ENCODE results near the gene C16orf74.

C16orf74 gene

GRCh38 chr16:85704900-85705846 lies 45.7 kb downstream of the C16orf74 start:
- 0 out of 2 replicates have a peak, but pooled peaks cover 3% of the 10 kb centered on the region for H3K36me3 ChIP-seq (ENCODE audit: control insufficient read depth, insufficient read depth, low read length)
- no peak overlapping the region for H3K9ac ChIP-seq (ENCODE audit: low read length)

GRCh38 chr16:85704011-85704410 lies 46.9 kb downstream of the C16orf74 start:
- Histone ChIP-seq H3K9ac (ENCODE audit: low read length) (no peak overlapping the region), H3K9me3 (ENCODE audit: control insufficient read depth, insufficient read depth, low read depth, low read length) (no peaks in the 10 kb centered on the region), H3K27me3 (ENCODE audit: control insufficient read depth, insufficient read depth, low read length) (no peaks in the 10 kb centered on the region), H3K27ac (ENCODE audit: low read depth, low read length) (no peak overlapping the region), H3K36me3 (ENCODE audit: control insufficient read depth, insufficient read depth, low read length) (no peaks in the 10 kb centered on the region), H3K4me3 (ENCODE audit: low read depth, low read length) (no peak overlapping the region), H3K4me1 (ENCODE audit: control insufficient read depth, insufficient read depth, low read length) (0 out of 2 replicates have a peak, but pooled peaks cover 3% of the 10 kb centered on the region)

More at GRCh38 chr16:85704900-85705846, 45.7 kb downstream of the C16orf74 start:
- Histone ChIP-seq H3K27ac (ENCODE audit: low read depth, low read length) (no peak overlapping the region), H3K27me3 (ENCODE audit: control insufficient read depth, insufficient read depth, low read length) (no peaks in the 10 kb centered on the region), H3K4me1 (ENCODE audit: control insufficient read depth, insufficient read depth, low read length) (no peaks in the 10 kb centered on the region), H3K4me3 (ENCODE audit: low read depth, low read length) (no peak overlapping the region), H3K9me3 (ENCODE audit: control insufficient read depth, insufficient read depth, low read depth, low read length) (no peaks in the 10 kb centered on the region)

- no peaks in the 10 kb centered on the region for H3K36me3 ChIP-seq (ENCODE audit: control insufficient read depth, insufficient read depth, low read length)
- H3K27me3 ChIP-seq (ENCODE audit: control insufficient read depth, insufficient read depth, low read length) = peaks cover 6% of the 10 kb centered on the region; the same call in 1 of the 2 replicates
- no peaks in the 10 kb centered on the region for H3K9me3 ChIP-seq (ENCODE audit: control insufficient read depth, insufficient read depth, low read depth, low read length)
- H3K9ac ChIP-seq (ENCODE audit: low read length) = no peak overlapping the region
- no peak overlapping the region for H3K27ac ChIP-seq (ENCODE audit: low read depth, low read length)
- no peak overlapping the region for H3K4me3 ChIP-seq (ENCODE audit: low read depth, low read length)
- 0 out of 2 replicates have a peak, but pooled peaks cover 3% of the 10 kb centered on the region for H3K4me1 ChIP-seq (ENCODE audit: control insufficient read depth, insufficient read depth, low read length)
Measured at GRCh38 chr16:85699628-85700027, 51.3 kb downstream of the C16orf74 start.

- no peak overlapping the region for H3K4me3 ChIP-seq (ENCODE audit: low read depth, low read length)
- H3K27ac ChIP-seq (ENCODE audit: low read depth, low read length) = no peak overlapping the region
- H3K9ac ChIP-seq (ENCODE audit: low read length) = no peak overlapping the region
- H3K27me3 ChIP-seq (ENCODE audit: control insufficient read depth, insufficient read depth, low read length) = peaks cover 6% of the 10 kb centered on the region; the same call in 1 of the 2 replicates
- H3K4me1 ChIP-seq (ENCODE audit: control insufficient read depth, insufficient read depth, low read length) = 0 out of 2 replicates have a peak, but pooled peaks cover 3% of the 10 kb centered on the region
- no peaks in the 10 kb centered on the region for H3K36me3 ChIP-seq (ENCODE audit: control insufficient read depth, insufficient read depth, low read length)
- no peaks in the 10 kb centered on the region for H3K9me3 ChIP-seq (ENCODE audit: control insufficient read depth, insufficient read depth, low read depth, low read length)
Measured at GRCh38 chr16:85698935-85699558, 51.8 kb downstream of the C16orf74 start.

GRCh38 chr16:85698459-85698891 lies 52.4 kb downstream of the C16orf74 start:
- Histone ChIP-seq H3K4me1 (ENCODE audit: control insufficient read depth, insufficient read depth, low read length) (0 out of 2 replicates have a peak, but pooled peaks cover 3% of the 10 kb centered on the region), H3K9ac (ENCODE audit: low read length) (no peak overlapping the region), H3K36me3 (ENCODE audit: control insufficient read depth, insufficient read depth, low read length) (no peaks in the 10 kb centered on the region), H3K27me3 (ENCODE audit: control insufficient read depth, insufficient read depth, low read length) (peaks cover 6% of the 10 kb centered on the region; the same call in 1 of the 2 replicates), H3K9me3 (ENCODE audit: control insufficient read depth, insufficient read depth, low read depth, low read length) (no peaks in the 10 kb centered on the region), H3K27ac (ENCODE audit: low read depth, low read length) (no peak overlapping the region), H3K4me3 (ENCODE audit: low read depth, low read length) (no peak overlapping the region)

- no peaks in the 10 kb centered on the region for H3K36me3 ChIP-seq (ENCODE audit: control insufficient read depth, insufficient read depth, low read length)
- no peaks in the 10 kb centered on the region for H3K9me3 ChIP-seq (ENCODE audit: control insufficient read depth, insufficient read depth, low read depth, low read length)
- no peak overlapping the region for H3K9ac ChIP-seq (ENCODE audit: low read length)
- 0 out of 2 replicates have a peak, but pooled peaks cover 3% of the 10 kb centered on the region for H3K4me1 ChIP-seq (ENCODE audit: control insufficient read depth, insufficient read depth, low read length)
- H3K27me3 ChIP-seq (ENCODE audit: control insufficient read depth, insufficient read depth, low read length) = peaks cover 6% of the 10 kb centered on the region; the same call in 1 of the 2 replicates
- H3K4me3 ChIP-seq (ENCODE audit: low read depth, low read length) = no peak overlapping the region
- no peak overlapping the region for H3K27ac ChIP-seq (ENCODE audit: low read depth, low read length)
Measured at GRCh38 chr16:85697431-85697830, 53.5 kb downstream of the C16orf74 start.

GRCh38 chr16:85696781-85697180 lies 54.1 kb downstream of the C16orf74 start:
- Histone ChIP-seq H3K9me3 (ENCODE audit: control insufficient read depth, insufficient read depth, low read depth, low read length) (no peaks in the 10 kb centered on the region), H3K9ac (ENCODE audit: low read length) (no peak overlapping the region), H3K27ac (ENCODE audit: low read depth, low read length) (no peak overlapping the region), H3K27me3 (ENCODE audit: control insufficient read depth, insufficient read depth, low read length) (peaks cover 6% of the 10 kb centered on the region; the same call in 1 of the 2 replicates), H3K36me3 (ENCODE audit: control insufficient read depth, insufficient read depth, low read length) (no peaks in the 10 kb centered on the region), H3K4me1 (ENCODE audit: control insufficient read depth, insufficient read depth, low read length) (0 out of 2 replicates have a peak, but pooled peaks cover 3% of the 10 kb centered on the region), H3K4me3 (ENCODE audit: low read depth, low read length) (no peak overlapping the region)

GRCh38 chr16:85695196-85696128 lies 55.4 kb downstream of the C16orf74 start:
- Histone ChIP-seq H3K9ac (ENCODE audit: low read length) (no peak overlapping the region), H3K4me1 (ENCODE audit: control insufficient read depth, insufficient read depth, low read length) (0 out of 2 replicates have a peak, but pooled peaks cover 3% of the 10 kb centered on the region), H3K9me3 (ENCODE audit: control insufficient read depth, insufficient read depth, low read depth, low read length) (no peaks in the 10 kb centered on the region), H3K27me3 (ENCODE audit: control insufficient read depth, insufficient read depth, low read length) (peaks cover 10% of the 10 kb centered on the region; the same call in 1 of the 2 replicates), H3K36me3 (ENCODE audit: control insufficient read depth, insufficient read depth, low read length) (no peaks in the 10 kb centered on the region), H3K4me3 (ENCODE audit: low read depth, low read length) (no peak overlapping the region), H3K27ac (ENCODE audit: low read depth, low read length) (no peak overlapping the region)

GRCh38 chr16:85690469-85691064 lies 60.3 kb downstream of the C16orf74 start:
- peaks cover 3% of the 10 kb centered on the region for H3K36me3 ChIP-seq (ENCODE audit: control insufficient read depth, insufficient read depth, low read length)
- H3K27me3 ChIP-seq (ENCODE audit: control insufficient read depth, insufficient read depth, low read length) = peaks cover 14% of the 10 kb centered on the region; the same call in 1 of the 2 replicates
- H3K9ac ChIP-seq (ENCODE audit: low read length) = no peak overlapping the region
- H3K9me3 ChIP-seq (ENCODE audit: control insufficient read depth, insufficient read depth, low read depth, low read length) = no peaks in the 10 kb centered on the region
- H3K4me3 ChIP-seq (ENCODE audit: low read depth, low read length) = no peak overlapping the region
- H3K27ac ChIP-seq (ENCODE audit: low read depth, low read length) = no peak overlapping the region
- H3K4me1 ChIP-seq (ENCODE audit: control insufficient read depth, insufficient read depth, low read length) = peaks cover 7% of the 10 kb centered on the region

- H3K9ac ChIP-seq (ENCODE audit: low read length) = no peak overlapping the region
- H3K4me1 ChIP-seq (ENCODE audit: control insufficient read depth, insufficient read depth, low read length) = peaks cover 7% of the 10 kb centered on the region
- H3K27ac ChIP-seq (ENCODE audit: low read depth, low read length) = no peak overlapping the region
- H3K27me3 ChIP-seq (ENCODE audit: control insufficient read depth, insufficient read depth, low read length) = peaks cover 13% of the 10 kb centered on the region; the same call in 1 of the 2 replicates
- peaks cover 8% of the 10 kb centered on the region for H3K36me3 ChIP-seq (ENCODE audit: control insufficient read depth, insufficient read depth, low read length)
- H3K9me3 ChIP-seq (ENCODE audit: control insufficient read depth, insufficient read depth, low read depth, low read length) = no peaks in the 10 kb centered on the region
- H3K4me3 ChIP-seq (ENCODE audit: low read depth, low read length) = no peak overlapping the region
Measured at GRCh38 chr16:85689950-85690320, 61.0 kb downstream of the C16orf74 start.
